Ishikawa (cell line): ENCODE results near the gene ST3GAL3.

Experiments used
- CEBPB ChIP-seq: IDR thresholded peaks from 2 replicates; pipeline ENCODE4 v1.6.1; 2012
- CREB1 ChIP-seq: IDR thresholded peaks from 2 replicates; pipeline ENCODE4 v1.6.1; 2012; ENCODE audit warnings: low read depth
- EGR1 ChIP-seq: IDR thresholded peaks from 2 replicates; pipeline ENCODE4 v1.6.1; 2012
- EP300 ChIP-seq: IDR thresholded peaks from 2 replicates; pipeline ENCODE4 v1.6.1; 2012; ENCODE audit warnings: borderline replicate concordance
- FOXM1 ChIP-seq: IDR thresholded peaks from 2 replicates; pipeline ENCODE4 v1.6.1; 2012; ENCODE audit warnings: low read depth, borderline replicate concordance
- MAX ChIP-seq: IDR thresholded peaks from 2 replicates; pipeline ENCODE4 v1.6.1; 2012
- NFIC ChIP-seq: IDR thresholded peaks from 2 replicates; pipeline ENCODE4 v1.6.1; 2012
- RAD21 ChIP-seq: IDR thresholded peaks from 2 replicates; pipeline ENCODE4 v1.6.1; 2012; ENCODE audit warnings: low read depth
- REST ChIP-seq: IDR thresholded peaks from 2 replicates; pipeline ENCODE4 v1.6.1; 2012; ENCODE audit warnings: low read depth, mild to moderate bottlenecking
- TAF1 ChIP-seq: IDR thresholded peaks from 2 replicates; pipeline ENCODE4 v1.6.1; 2012; ENCODE audit warnings: low read depth, mild to moderate bottlenecking
- TCF12 ChIP-seq: IDR thresholded peaks from 2 replicates; pipeline ENCODE4 v1.6.1; 2012; ENCODE audit warnings: low read depth
- TEAD4 ChIP-seq: IDR thresholded peaks from 2 replicates; pipeline ENCODE4 v1.6.1; 2012
- USF1 ChIP-seq: IDR thresholded peaks from 2 replicates; pipeline ENCODE4 v1.6.1; 2012
- YY1 ChIP-seq: IDR thresholded peaks from 2 replicates; pipeline ENCODE4 v1.6.1; 2012; ENCODE audit warnings: low read depth
- ZBTB7A ChIP-seq: IDR thresholded peaks from 2 replicates; pipeline ENCODE4 v1.6.1; 2012; ENCODE audit warnings: low read depth

ST3GAL3 gene

DNA sequence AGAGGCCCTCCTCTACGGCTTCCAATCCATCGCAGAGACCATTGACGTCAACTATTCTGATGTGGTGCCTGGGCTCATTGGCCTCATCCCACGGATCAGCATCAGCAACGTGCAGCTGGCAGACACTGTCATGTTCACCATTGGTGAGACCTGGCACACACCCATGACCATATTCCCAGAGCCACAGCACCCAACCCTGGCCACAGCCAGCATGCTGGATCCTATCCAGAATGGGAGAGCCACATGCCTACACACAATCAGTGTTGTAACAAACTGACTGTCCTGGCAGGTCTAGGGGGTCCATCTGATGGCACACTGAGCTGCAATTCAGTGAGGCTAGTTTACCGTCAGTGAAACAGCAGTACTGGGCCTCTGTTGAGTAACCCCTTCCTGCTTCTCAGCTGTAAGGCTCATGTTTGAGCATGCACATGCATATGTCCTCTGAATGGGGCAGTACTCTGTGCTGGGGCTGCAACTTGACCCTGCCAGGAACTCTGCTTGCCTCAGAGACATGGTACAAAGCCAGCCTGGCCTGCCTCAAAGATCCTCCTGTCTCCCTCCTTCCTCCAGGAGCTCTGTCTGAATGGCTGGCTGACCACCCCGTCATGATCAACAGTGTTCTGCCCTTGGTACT lies 250.2 kb downstream of the ST3GAL3 start:
- no peak for TF ChIP-seq NFIC
- TF ChIP-seq RAD21: no peak
- TF ChIP-seq TCF12: no peak
- TF ChIP-seq ZBTB7A: no peak
- no peak for TF ChIP-seq EP300
- no peak for TF ChIP-seq EGR1
- TF ChIP-seq TAF1: no peak

GRCh38 chr1:43958351-43959255 lies 251.3 kb downstream of the ST3GAL3 start:
- TF ChIP-seq MAX (no peak), USF1 (no peak), CREB1 (no peak)

DNA sequence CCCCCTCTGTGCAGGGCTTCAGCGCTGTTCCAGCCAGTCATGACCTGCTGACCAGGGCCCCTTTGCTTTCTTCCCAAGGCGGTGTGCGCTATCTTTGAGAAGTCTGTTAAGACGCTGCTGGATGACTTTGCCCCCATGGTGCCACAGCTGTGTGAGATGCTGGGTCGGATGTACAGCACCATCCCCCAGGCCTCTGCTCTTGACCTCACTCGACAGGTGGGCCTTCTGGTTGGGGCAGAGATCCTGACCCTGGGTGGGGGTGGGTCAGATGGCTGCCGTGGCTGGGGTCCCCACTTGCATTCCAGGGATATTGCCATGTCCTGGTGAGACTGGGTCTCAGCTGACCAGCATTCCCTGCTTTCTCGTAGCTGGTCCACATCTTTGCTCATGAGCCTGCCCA lies 253.5 kb downstream of the ST3GAL3 start:
- TF ChIP-seq REST: no peak
- no peak for TF ChIP-seq CEBPB
- TF ChIP-seq EP300: no peak
- TF ChIP-seq NFIC: no peak
- no peak for TF ChIP-seq YY1

GRCh38 chr1:43961692-43962091 lies 254.4 kb downstream of the ST3GAL3 start:
- no peak for TF ChIP-seq NFIC
- TF ChIP-seq TEAD4: no peak
- TF ChIP-seq USF1: no peak
- TF ChIP-seq TCF12: no peak
- TF ChIP-seq EGR1: no peak
- TF ChIP-seq REST: no peak
- TF ChIP-seq TAF1: no peak
- TF ChIP-seq ZBTB7A: no peak

GRCh38 chr1:43962324-43962723 lies 255.0 kb downstream of the ST3GAL3 start:
- TF ChIP-seq TEAD4 (no peak), CEBPB (no peak)

- TF ChIP-seq CEBPB: no peak
- no peak for TF ChIP-seq TAF1
These were observed 255.7 kb downstream of the ST3GAL3 start for GRCh38 chr1:43963006-43963405.

DNA sequence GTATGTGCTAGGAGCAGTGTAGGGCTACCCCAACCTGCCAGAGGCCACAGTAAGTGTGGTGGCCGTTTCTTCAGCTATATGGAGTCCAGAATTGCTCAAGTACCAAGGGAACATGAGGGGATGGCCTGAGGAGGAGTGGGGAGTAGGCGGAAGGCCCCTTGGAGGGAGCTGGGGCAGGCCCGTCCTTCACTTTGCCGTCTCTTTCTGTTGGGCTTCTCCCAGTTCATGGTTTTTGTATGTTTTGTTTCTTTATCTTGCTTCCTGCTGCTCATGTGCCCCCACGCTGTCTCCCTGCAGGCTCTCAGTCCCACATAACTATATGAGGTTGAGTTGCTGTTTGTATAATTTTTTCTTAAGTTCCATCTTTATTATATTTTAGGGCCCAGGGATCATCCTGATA lies 256.6 kb downstream of the ST3GAL3 start:
- TF ChIP-seq TCF12 (no peak), MAX (no peak), YY1 (no peak), CEBPB (no peak), TEAD4 (no peak), FOXM1 (no peak), ZBTB7A (no peak), USF1 (no peak), TAF1 (no peak), REST (no peak), CREB1 (no peak), EP300 (no peak), NFIC (no peak), EGR1 (no peak), RAD21 (no peak)
